ENCODE data around the gene MAP4K4. TPM values are rescaled to one million over a fixed set of nuclear protein-coding genes. Genes with fewer than 3 reads are reported as not detected.

The MAP4K4 gene
- polyA plus RNA-seq, 2 donors = 19.6 to 24.1 TPM

DNA sequence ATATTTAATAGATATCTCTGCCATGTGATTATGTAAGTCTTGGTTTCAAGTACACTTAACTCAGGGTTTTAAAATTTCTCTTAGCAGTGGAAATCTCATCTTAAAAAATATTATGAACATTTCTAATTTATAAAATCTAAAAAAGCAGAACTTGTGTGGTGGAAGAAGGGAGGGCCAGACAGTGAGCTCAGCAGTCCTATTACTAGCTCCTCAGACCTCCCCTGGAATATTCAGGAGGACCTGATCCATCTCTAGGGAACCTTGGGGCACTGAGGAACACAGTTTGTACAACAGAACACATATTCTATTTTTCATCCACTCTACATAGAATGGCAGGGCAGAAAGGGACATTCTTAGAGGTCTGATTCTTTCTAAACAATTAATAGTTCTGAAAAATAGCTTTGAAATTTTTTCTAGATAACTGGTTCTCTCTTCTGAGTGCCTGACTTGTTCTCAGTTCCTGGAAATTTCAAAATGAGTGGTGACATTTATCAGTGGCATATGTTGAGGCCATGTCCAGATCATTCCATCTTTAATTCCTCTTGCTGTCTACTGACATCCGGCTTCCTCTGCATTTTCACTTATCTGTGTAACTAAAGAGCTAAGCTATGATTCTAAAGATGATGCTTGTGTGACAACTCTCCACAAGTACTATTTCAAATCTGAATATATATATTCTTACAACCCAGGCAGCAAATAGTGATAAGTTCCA, 8.2 kb upstream of the MAP4K4 start:
- 85 to 98% methylated on average over 1 of the region's 1 CpG for WGBS, 2 donors
- H3K4me1 ChIP-seq (ENCODE audit: control insufficient read depth in 2 of 2, insufficient read depth in 2 of 2, low read length in 1 of 2) = no peaks in the 10 kb centered on the region
- no peaks in the 10 kb centered on the region for H3K27me3 ChIP-seq (ENCODE audit: control insufficient read depth in 1 of 2, insufficient read depth in 2 of 2, low read length in 2 of 2)
- no peaks in the 10 kb centered on the region for H3K9me3 ChIP-seq (ENCODE audit: control insufficient read depth in 2 of 2, insufficient read depth in 1 of 2, low read depth in 1 of 2, low read length in 1 of 2)
- no peak overlapping the region for H3K27ac ChIP-seq (ENCODE audit: low read depth in 2 of 2, low read length in 1 of 2)
- H3K36me3 ChIP-seq (ENCODE audit: control insufficient read depth in 2 of 2, insufficient read depth in 2 of 2, low read length in 1 of 2) = no peaks in the 10 kb centered on the region
- no peak overlapping the region for H3K4me3 ChIP-seq (ENCODE audit: low read depth in 1 of 2, low read length in 2 of 2)

DNA sequence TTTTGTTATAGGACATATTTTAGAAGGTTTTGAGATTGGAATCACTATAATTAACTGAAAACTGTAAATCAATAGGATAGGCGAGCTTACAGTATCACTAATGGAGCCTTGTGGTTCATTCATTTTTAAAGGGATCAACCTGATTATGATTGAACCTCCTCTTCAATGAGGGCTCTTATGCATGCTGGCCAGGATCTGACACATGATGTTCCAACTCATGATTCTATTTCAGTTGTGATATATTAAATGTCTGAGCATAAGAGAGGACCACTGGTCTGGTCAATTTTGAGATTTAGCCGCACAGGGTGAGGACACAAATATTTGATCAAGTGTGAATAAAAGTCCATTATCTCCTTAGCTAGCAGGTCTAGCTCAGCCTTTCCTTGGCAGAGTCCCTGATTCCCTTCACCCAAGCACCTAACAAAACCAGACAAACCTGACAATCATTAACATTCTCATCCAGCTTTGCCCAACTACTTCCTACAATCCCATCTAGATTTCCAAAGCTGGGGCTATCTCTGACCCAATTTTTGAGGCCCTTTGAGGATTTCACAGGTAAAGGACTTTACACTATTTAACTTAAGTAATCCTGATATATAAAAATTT, 6.9 kb upstream of the MAP4K4 start:
- no peak overlapping the region for H3K27ac ChIP-seq (ENCODE audit: low read depth in 2 of 2, low read length in 1 of 2)
- no peaks in the 10 kb centered on the region for H3K4me1 ChIP-seq (ENCODE audit: control insufficient read depth in 2 of 2, insufficient read depth in 2 of 2, low read length in 1 of 2)
- H3K36me3 ChIP-seq (ENCODE audit: control insufficient read depth in 2 of 2, insufficient read depth in 2 of 2, low read length in 1 of 2) = no peaks in the 10 kb centered on the region
- WGBS, 2 donors = 80 to 93% methylated on average over 2 of the region's 2 CpGs
- H3K4me3 ChIP-seq (ENCODE audit: low read depth in 1 of 2, low read length in 2 of 2) = no peak overlapping the region
- H3K27me3 ChIP-seq (ENCODE audit: control insufficient read depth in 1 of 2, insufficient read depth in 2 of 2, low read length in 2 of 2) = no peaks in the 10 kb centered on the region
- no peaks in the 10 kb centered on the region for H3K9me3 ChIP-seq (ENCODE audit: control insufficient read depth in 2 of 2, insufficient read depth in 1 of 2, low read depth in 1 of 2, low read length in 1 of 2)

DNA sequence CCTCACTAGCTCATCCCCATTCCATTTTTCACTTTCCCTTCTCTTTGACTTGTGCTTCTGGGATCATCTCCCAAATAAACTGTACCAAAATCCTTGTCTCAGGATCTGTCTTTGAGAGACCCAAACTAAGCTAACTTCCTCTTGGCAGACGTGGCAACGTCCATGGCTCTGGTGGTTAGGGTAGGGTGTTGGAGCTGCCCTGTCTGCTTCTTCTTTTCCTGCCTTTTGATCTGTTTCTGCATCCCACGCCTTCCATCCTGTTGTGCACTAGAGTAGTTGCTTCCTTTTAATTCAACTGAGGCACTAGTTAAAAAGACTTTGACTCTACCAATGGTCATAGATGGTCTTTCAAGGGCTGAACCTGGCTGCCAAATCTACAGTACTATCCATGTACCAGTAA, 5.5 kb upstream of the MAP4K4 start:
- WGBS, 2 donors = 60 to 64% methylated on average over 3 of the region's 3 CpGs

DNA sequence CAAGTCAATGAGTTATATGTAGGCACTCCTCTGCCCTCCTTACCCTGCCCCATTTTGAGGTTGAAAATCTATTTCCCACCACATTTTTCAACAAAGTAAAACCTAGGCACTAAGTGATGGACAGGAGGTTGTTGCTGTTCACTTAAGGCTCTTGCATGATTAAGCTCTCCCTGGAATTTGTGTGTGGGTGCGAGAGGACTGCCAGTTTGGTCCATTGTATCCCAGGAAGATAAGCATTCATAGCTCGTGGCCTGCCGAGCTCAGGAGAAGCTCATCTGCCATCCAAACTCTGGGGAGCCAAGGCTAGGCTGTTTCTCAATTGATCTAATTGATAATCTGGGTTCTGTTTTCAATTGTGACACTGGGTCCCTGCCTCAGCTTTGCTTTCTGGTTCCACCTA, 4.7 kb upstream of the MAP4K4 start:
- 86 to 92% methylated on average over 3 of the region's 3 CpGs for WGBS, 2 donors
- no peaks in the 10 kb centered on the region for H3K27me3 ChIP-seq (ENCODE audit: control insufficient read depth in 1 of 2, insufficient read depth in 2 of 2, low read length in 2 of 2)
- H3K4me1 ChIP-seq (ENCODE audit: control insufficient read depth in 2 of 2, insufficient read depth in 2 of 2, low read length in 1 of 2) = no peaks in the 10 kb centered on the region
- H3K36me3 ChIP-seq (ENCODE audit: control insufficient read depth in 2 of 2, insufficient read depth in 2 of 2, low read length in 1 of 2) = no peaks in the 10 kb centered on the region
- H3K4me3 ChIP-seq (ENCODE audit: low read depth in 1 of 2, low read length in 2 of 2) = no peak overlapping the region
- H3K9me3 ChIP-seq (ENCODE audit: control insufficient read depth in 2 of 2, insufficient read depth in 1 of 2, low read depth in 1 of 2, low read length in 1 of 2) = no peaks in the 10 kb centered on the region
- H3K27ac ChIP-seq (ENCODE audit: low read depth in 2 of 2, low read length in 1 of 2) = no peak overlapping the region

More for the DNA sequence above, 5.5 kb upstream of the MAP4K4 start:
- H3K4me3 ChIP-seq (ENCODE audit: low read depth in 1 of 2, low read length in 2 of 2) = no peak overlapping the region
- no peaks in the 10 kb centered on the region for H3K9me3 ChIP-seq (ENCODE audit: control insufficient read depth in 2 of 2, insufficient read depth in 1 of 2, low read depth in 1 of 2, low read length in 1 of 2)
- H3K36me3 ChIP-seq (ENCODE audit: control insufficient read depth in 2 of 2, insufficient read depth in 2 of 2, low read length in 1 of 2) = no peaks in the 10 kb centered on the region
- H3K27me3 ChIP-seq (ENCODE audit: control insufficient read depth in 1 of 2, insufficient read depth in 2 of 2, low read length in 2 of 2) = no peaks in the 10 kb centered on the region
- H3K27ac ChIP-seq (ENCODE audit: low read depth in 2 of 2, low read length in 1 of 2) = no peak overlapping the region
- H3K4me1 ChIP-seq (ENCODE audit: control insufficient read depth in 2 of 2, insufficient read depth in 2 of 2, low read length in 1 of 2) = no peaks in the 10 kb centered on the region

DNA sequence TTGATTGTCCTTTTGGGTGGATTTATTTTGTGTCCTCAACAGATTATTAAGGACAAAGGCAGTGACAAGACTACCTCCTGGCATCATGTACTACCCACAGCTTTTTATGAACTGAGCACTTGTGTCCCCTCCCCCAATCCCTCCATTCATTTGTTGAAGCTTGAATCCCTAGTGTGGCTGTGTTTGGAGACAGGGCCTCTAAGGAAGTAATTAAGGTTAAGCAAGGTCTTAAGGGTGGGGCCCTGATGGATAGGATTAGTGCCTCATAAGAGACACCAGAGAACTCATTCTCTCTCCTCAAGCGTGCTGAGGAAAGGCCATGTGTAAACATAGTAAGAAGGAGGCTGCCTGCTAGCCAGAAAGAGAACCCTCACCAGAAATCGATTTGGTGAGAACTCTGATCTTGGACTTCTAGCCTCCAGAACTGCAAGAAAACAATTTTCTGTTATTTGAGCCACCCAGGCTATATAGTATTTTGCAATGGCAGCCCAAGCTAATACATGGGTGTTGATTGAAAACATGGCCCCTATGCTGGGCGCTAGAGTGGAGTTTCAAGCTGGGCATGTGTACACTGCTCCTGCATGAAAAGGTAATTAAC, 3.4 kb upstream of the MAP4K4 start:
- Histone ChIP-seq H3K4me3 (ENCODE audit: low read depth in 1 of 2, low read length in 2 of 2) (no peak overlapping the region), H3K36me3 (ENCODE audit: control insufficient read depth in 2 of 2, insufficient read depth in 2 of 2, low read length in 1 of 2) (no peaks in the 10 kb centered on the region), H3K4me1 (ENCODE audit: control insufficient read depth in 2 of 2, insufficient read depth in 2 of 2, low read length in 1 of 2) (no peaks in the 10 kb centered on the region), H3K27ac (ENCODE audit: low read depth in 2 of 2, low read length in 1 of 2) (no peak overlapping the region), H3K9me3 (ENCODE audit: control insufficient read depth in 2 of 2, insufficient read depth in 1 of 2, low read depth in 1 of 2, low read length in 1 of 2) (no peaks in the 10 kb centered on the region), H3K27me3 (ENCODE audit: control insufficient read depth in 1 of 2, insufficient read depth in 2 of 2, low read length in 2 of 2) (no peaks in the 10 kb centered on the region)
- WGBS, 2 donors = 90 to 92% methylated on average over 3 of the region's 3 CpGs

DNA sequence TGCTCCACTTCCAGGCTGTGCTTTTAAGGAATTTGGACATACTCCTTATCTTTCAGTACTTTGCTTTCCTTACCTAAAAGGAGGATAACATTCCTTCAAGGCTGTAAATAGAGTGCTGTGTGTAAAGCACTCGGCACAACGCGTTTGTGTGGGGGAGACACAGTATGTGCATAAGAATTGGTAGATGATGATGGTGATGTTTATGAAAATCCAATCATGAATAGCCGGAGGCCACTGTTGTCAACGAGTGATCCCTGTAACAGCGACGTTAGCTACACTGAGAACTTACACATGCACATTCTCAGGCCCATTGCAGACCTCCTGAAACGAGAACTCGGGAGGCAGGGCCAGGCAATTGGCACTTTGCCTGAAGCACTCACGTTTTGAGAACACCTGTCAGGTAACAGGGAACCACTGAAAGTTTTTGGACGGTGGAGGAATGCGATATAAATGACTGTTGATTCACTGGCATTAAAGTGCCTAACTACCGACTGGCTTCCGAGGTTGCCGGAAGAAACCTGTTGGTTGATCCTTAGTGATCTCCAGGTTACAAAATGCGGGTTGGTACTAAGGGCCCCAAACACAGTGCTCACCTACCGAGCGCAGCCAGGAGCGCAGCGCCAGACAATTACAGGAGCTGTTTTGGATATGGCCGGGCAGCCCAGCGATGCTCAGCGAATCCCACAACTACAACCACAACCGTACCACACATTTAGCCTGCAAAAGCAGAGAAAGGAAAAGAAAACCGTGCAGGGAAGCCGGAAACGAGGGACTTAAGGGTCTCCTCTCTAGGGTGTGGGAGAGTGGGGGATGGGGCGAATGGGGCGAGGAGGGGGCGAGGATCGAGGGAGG, 1.0 kb upstream of the MAP4K4 start:
- Histone ChIP-seq H3K9me3 (ENCODE audit: control insufficient read depth in 2 of 2, insufficient read depth in 1 of 2, low read depth in 1 of 2, low read length in 1 of 2) (no peaks in the 10 kb centered on the region), H3K36me3 (ENCODE audit: control insufficient read depth in 2 of 2, insufficient read depth in 2 of 2, low read length in 1 of 2) (no peaks in the 10 kb centered on the region), H3K27ac (ENCODE audit: low read depth in 2 of 2, low read length in 1 of 2) (peak overlapping the region; percentile 91), H3K4me1 (ENCODE audit: control insufficient read depth in 2 of 2, insufficient read depth in 2 of 2, low read length in 1 of 2) (no peaks in the 10 kb centered on the region), H3K4me3 (ENCODE audit: low read depth in 1 of 2, low read length in 2 of 2) (peak overlapping the region; percentile 67 to 90), H3K27me3 (ENCODE audit: control insufficient read depth in 1 of 2, insufficient read depth in 2 of 2, low read length in 2 of 2) (no peaks in the 10 kb centered on the region)
- 9 to 11% methylated on average over 30 to 31 of the region's 31 CpGs for whole genome bisulfite sequencing, 2 donors

DNA sequence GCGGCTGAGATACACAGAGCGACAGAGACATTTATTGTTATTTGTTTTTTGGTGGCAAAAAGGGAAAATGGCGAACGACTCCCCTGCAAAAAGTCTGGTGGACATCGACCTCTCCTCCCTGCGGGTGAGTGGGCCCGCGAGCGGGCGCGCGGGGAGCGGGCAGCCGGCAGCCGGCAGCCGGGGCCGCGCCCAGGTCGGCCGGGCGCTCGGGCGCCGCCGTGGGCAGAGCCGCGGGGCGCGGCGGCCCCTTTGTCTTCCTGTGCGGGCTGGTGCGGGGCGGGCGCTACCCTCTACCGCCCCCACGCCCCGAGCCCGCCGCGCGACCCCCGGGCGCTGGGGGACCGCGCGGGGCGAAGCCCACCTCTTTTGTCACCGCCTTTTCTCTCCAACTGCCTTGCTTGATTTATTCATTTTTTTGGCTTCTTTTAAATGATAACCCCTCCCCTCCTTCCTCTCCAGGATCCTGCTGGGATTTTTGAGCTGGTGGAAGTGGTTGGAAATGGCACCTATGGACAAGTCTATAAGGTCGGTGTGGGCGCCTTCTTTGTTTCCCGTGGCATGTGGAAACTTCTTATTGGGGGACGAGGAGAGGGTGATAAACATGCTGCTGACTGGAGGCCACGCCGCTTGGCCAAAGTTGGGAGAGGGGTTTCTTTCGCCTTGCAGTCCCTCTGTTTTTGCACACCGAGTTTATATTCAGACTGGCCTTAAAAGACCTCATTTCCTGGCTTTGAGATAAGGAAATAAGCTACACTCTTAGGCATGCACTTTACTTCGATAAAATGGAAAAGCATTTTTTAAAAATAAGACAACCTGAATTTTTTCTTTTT, 722 bp downstream of the MAP4K4 start:
- no peaks in the 10 kb centered on the region for H3K4me1 ChIP-seq (ENCODE audit: control insufficient read depth in 2 of 2, insufficient read depth in 2 of 2, low read length in 1 of 2)

DNA sequence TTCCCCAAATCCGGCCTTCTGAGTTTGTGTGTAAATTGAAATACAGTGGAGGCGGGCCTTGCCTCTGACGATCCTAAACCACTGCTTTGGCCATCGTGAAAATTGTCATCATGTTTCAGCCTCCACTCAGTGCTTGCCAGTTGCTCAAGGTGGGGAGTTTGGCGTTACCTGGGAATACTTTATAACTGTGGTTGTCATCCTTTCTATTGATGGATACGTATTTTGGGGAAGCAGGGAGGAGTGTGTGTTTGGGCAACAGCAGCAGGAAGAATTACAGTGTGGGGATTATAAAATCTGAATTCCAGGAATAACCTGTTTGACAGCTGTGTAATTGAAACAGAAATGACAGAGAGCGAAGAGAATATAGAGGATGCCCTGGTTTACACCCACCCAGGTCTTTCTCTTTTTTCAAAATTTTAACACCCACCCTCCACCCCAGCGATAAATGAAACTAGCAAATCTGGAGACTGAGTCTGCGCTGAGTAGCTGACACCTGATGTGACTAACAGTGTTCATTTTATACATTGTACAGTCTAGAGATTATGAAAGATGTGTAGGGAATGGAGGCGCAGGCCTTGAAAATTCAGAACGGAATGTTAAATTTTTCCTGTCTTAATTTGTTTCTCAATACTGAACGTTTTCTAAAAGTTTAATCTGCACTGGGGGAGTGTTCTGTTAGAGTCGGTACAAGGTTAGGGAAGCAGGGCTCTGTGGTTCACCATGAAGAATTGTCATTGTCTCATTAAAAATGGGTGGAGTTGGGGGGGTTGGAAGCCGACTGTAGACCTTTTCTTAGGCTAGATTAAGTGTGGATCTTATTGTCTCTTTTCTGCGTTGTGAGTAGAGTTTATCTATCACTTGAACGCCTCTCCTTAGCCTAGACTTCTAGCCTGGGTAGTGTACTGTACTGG, 1.6 kb downstream of the MAP4K4 start:
- peak overlapping the region; percentile 33 to 90 for H3K4me3 ChIP-seq (ENCODE audit: low read depth in 1 of 2, low read length in 2 of 2)
- no peaks in the 10 kb centered on the region for H3K9me3 ChIP-seq (ENCODE audit: control insufficient read depth in 2 of 2, insufficient read depth in 1 of 2, low read depth in 1 of 2, low read length in 1 of 2)
- no peaks in the 10 kb centered on the region for H3K4me1 ChIP-seq (ENCODE audit: control insufficient read depth in 2 of 2, insufficient read depth in 2 of 2, low read length in 1 of 2)
- H3K27me3 ChIP-seq (ENCODE audit: control insufficient read depth in 1 of 2, insufficient read depth in 2 of 2, low read length in 2 of 2) = no peaks in the 10 kb centered on the region
- H3K36me3 ChIP-seq (ENCODE audit: control insufficient read depth in 2 of 2, insufficient read depth in 2 of 2, low read length in 1 of 2) = no peaks in the 10 kb centered on the region
- WGBS, 2 donors = 15 to 29% methylated on average over 16 of the region's 16 CpGs
- H3K27ac ChIP-seq (ENCODE audit: low read depth in 2 of 2, low read length in 1 of 2) = peak overlapping the region; percentile 40 to 51

More for the DNA sequence above, 722 bp downstream of the MAP4K4 start:
- WGBS, 2 donors = 1% methylated on average over 34 to 57 of the region's 57 CpGs
- Histone ChIP-seq H3K9me3 (ENCODE audit: control insufficient read depth in 2 of 2, insufficient read depth in 1 of 2, low read depth in 1 of 2, low read length in 1 of 2) (no peaks in the 10 kb centered on the region), H3K4me3 (ENCODE audit: low read depth in 1 of 2, low read length in 2 of 2) (peak overlapping the region; percentile 67 to 90), H3K27me3 (ENCODE audit: control insufficient read depth in 1 of 2, insufficient read depth in 2 of 2, low read length in 2 of 2) (no peaks in the 10 kb centered on the region), H3K27ac (ENCODE audit: low read depth in 2 of 2, low read length in 1 of 2) (peak overlapping the region; percentile 91), H3K36me3 (ENCODE audit: control insufficient read depth in 2 of 2, insufficient read depth in 2 of 2, low read length in 1 of 2) (no peaks in the 10 kb centered on the region)

All from esophagus (tissue), 2 donors.